ENCODE data around the gene APOD.

The APOD gene

GRCh38 chr3:195555110-195555509, 28.6 kb downstream of the APOD start:
- no peak for DNase-seq (ENCODE audit: extremely low read depth in 1 of 2, low read depth in 1 of 2)

- DNase-seq (ENCODE audit: extremely low read depth in 1 of 2, low read depth in 1 of 2), result no peak
Measured at GRCh38 chr3:195554458-195554857, 29.3 kb downstream of the APOD start.

- DNase-seq (ENCODE audit: extremely low read depth in 1 of 2, low read depth in 1 of 2), result no peak
Measured at GRCh38 chr3:195553268-195553667, 30.5 kb downstream of the APOD start.

GRCh38 chr3:195551381-195551978, 32.3 kb downstream of the APOD start:
- no peak for DNase-seq (ENCODE audit: extremely low read depth in 1 of 2, low read depth in 1 of 2)

- no peak for DNase-seq (ENCODE audit: extremely low read depth in 1 of 2, low read depth in 1 of 2)
Measured at GRCh38 chr3:195550723-195551122, 33.0 kb downstream of the APOD start.

- peak; percentile 61 to 62 for DNase-seq (ENCODE audit: extremely low read depth in 1 of 2, low read depth in 1 of 2)
Measured at GRCh38 chr3:195549931-195550519, 33.7 kb downstream of the APOD start.

- no peak for DNase-seq (ENCODE audit: extremely low read depth in 1 of 2, low read depth in 1 of 2)
Measured at GRCh38 chr3:195548987-195549386, 34.8 kb downstream of the APOD start.

- no peak for DNase-seq (ENCODE audit: extremely low read depth in 1 of 2, low read depth in 1 of 2)
Measured at GRCh38 chr3:195548501-195548900, 35.2 kb downstream of the APOD start.

GRCh38 chr3:195548006-195548405, 35.7 kb downstream of the APOD start:
- DNase-seq (ENCODE audit: extremely low read depth in 1 of 2, low read depth in 1 of 2), result no peak

GRCh38 chr3:195546130-195546560, 37.6 kb downstream of the APOD start:
- DNase-seq (ENCODE audit: extremely low read depth in 1 of 2, low read depth in 1 of 2), result no peak

- DNase-seq (ENCODE audit: extremely low read depth in 1 of 2, low read depth in 1 of 2), result no peak
Measured at GRCh38 chr3:195544634-195545033, 39.1 kb downstream of the APOD start.

- DNase-seq (ENCODE audit: extremely low read depth in 1 of 2, low read depth in 1 of 2), result no peak
Measured at GRCh38 chr3:195544230-195544536, 39.6 kb downstream of the APOD start.

GRCh38 chr3:195543500-195544229, 40.1 kb downstream of the APOD start:
- DNase-seq (ENCODE audit: extremely low read depth in 1 of 2, low read depth in 1 of 2), result no peak

- DNase-seq (ENCODE audit: extremely low read depth in 1 of 2, low read depth in 1 of 2), result peak; percentile 74 to 94
Measured at GRCh38 chr3:195542698-195543499, 40.8 kb downstream of the APOD start, which contains the start of gene PPP1R2. TSS of gene PPP1R2 (minus strand) at chr3:195543325. CDS start at chr3:195543025, 300 bp downstream.

GRCh38 chr3:195542316-195542697, 41.4 kb downstream of the APOD start:
- DNase-seq (ENCODE audit: extremely low read depth in 1 of 2, low read depth in 1 of 2), result no peak

GRCh38 chr3:195540511-195540910, 43.2 kb downstream of the APOD start:
- DNase-seq (ENCODE audit: extremely low read depth in 1 of 2, low read depth in 1 of 2), result no peak

- no peak for DNase-seq (ENCODE audit: extremely low read depth in 1 of 2, low read depth in 1 of 2)
Measured at GRCh38 chr3:195540027-195540426, 43.7 kb downstream of the APOD start.

- DNase-seq (ENCODE audit: extremely low read depth in 1 of 2, low read depth in 1 of 2), result no peak
Measured at GRCh38 chr3:195539479-195539878, 44.3 kb downstream of the APOD start.

- DNase-seq (ENCODE audit: extremely low read depth in 1 of 2, low read depth in 1 of 2), result no peak
Measured at GRCh38 chr3:195537995-195538394, 45.7 kb downstream of the APOD start.

- DNase-seq (ENCODE audit: extremely low read depth in 1 of 2, low read depth in 1 of 2), result no peak
Measured at GRCh38 chr3:195535293-195535692, 48.4 kb downstream of the APOD start.

- no peak for DNase-seq (ENCODE audit: extremely low read depth in 1 of 2, low read depth in 1 of 2)
Measured at GRCh38 chr3:195532834-195533233, 50.9 kb downstream of the APOD start.

Data from activated CD8-positive, alpha-beta memory T cell treated with anti-CD3 and anti-CD28 coated beads for 1 hour (primary cell).